GM10847 (cell line): Measurements from ENCODE around the gene RHEB.

ENCODE experiments used
- POLR2A ChIP-seq: IDR thresholded peaks from 2 replicates; pipeline ENCODE4 v1.6.1; 2011; ENCODE audit not compliant: insufficient read length; ENCODE audit errors: extremely low read depth

RHEB gene

DNA sequence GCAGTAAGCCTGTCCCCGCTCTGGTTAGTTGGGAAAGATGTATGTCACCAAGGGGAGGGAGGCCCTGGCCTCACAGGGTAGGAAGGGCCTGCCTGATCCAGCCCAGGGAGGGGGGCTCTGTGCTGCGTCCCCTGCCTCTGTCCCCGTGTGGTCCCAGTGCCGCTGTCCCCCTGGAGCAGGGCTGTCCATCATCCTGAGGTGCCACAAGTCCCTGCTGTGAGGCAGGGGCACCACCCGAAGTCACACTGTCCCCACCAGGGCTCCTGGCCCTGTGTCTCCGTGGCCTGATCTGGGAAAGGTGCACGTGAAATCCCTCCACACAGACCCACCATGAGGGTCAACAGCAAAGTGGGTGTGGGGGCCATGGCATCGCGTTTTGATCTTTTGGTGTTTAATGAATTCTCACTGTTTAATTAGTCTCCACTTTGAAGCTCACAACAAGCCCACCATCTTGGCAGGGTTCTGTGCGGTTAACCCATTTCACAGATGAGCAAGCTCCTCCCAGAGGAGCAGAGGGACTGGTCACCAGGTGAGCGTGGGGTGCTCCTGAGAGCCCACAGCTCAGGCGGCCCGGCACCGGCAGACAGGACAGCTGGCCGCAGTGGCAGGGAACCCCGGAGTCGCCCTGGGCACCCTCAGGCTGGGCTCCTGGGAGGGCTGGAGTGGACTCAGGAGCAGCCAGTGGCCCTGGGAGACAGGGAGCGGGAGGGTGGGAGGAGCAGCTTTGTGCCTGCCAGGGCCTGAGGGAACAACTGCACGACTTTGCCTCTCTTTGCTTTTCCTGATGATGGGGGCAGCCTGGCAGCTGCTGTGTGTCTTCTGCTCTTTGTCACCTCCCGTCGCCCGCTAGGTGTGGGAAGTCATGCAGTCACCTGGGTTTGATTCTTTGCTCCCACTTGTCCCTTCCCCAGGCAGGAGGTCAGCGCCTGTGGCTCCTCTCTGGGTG is 67.8 kb downstream of the RHEB start:
- TF ChIP-seq POLR2A = no peak

DNA sequence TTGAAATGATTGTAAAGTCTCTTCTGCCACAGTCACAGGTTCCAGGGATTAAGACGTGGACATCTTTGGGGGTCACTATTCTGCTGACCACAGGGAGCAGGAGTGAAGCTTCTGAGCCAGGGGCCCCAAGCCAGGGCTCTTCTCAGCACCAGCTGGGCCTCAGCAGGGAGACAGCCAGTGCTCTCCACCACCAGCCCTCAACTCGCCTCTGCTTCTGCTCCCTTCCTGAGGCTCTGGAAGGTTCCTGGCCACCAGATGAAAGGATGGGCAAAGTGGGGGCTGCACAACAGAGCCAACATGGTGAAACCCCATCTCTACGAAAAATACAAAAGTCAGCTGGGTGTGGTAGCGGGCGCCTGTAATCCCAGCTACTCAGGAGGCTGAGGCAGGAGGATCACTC is 68.5 kb downstream of the RHEB start:
- no peak for TF ChIP-seq POLR2A

DNA sequence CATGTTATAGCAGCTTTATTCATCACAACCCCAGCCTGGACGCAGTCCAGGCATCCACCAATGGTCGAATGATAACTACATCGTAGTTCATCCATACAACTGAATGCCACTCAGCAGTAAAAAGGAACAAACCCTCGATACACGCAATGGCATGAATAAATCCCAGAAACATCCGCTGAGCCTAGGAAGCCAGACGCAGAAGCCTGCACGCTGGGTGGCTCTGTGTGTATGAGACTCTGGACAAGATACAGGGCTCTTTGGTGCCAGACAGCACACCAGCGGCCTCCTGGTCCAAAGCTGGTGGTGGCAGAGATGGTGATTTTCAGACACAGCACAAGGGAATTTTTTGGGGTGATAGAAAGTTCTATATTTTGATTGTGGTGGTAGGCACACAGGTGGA is 69.7 kb downstream of the RHEB start:
- TF ChIP-seq POLR2A = no peak

DNA sequence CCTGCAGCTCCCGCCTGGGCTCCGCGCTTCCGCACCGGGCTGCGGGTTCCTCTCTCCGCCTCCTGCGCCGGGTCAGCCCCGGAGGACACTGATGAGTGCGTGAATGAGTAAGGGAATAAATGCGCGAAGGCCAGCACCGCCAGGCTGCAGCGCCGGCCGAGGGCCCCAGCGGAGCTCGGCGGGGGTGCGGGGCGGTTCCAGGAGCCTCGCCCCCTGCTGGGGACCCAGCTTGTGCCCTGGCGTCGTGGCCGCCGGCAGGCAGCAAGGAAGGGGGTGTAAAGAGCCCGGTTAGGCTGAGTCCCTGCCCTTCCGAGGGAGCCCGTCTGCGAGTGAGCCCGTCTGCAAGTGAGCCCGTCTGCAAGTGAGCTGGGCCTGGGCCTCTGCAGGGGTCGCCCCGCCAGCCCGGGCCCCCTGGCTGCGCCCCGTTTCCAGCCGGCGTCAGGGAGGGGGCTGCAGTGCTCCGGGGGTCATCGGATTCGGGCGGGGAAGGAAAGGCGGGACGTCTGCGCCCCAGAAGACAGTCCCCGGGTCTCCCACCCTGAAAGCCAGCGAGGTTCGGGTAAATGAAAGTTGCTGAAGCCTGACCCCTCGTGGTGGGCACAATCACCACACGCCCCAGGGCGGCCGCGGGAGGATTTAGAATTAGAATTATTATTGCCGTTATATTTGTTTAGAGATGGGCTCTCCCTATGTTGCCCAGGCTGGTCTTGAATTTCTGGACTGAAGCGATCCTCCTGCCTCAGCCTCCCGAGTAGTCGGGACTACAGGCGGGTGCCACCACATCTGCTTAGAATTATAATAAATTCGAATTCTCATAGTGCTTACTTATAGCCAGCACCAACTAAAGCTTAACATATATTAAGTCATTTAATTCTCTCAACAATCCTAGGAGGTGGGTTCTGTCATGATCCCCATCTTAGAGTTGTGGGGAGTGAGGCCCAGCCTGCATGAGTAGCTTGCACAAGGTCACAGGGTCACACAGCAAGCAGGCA is 71.1 kb downstream of the RHEB start:
- TF ChIP-seq POLR2A = no peak

DNA sequence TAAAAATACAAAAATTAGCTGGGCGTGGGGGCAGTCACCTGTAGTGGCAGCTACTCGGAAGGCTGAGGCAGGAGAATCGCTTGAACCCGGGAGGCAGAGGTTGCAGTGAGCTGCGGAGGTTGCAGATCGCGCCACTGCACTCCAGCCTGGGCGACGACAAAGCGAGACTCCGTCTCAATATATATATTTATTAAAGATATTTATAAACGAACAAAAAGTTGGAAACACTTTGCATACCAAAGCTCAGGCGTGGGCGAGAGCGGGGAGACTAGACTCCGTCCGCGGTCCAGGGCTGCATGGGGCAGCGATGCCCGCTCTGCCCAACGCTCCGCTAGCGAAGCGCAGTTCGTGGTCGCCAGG is 71.8 kb downstream of the RHEB start:
- TF ChIP-seq POLR2A = no peak

DNA sequence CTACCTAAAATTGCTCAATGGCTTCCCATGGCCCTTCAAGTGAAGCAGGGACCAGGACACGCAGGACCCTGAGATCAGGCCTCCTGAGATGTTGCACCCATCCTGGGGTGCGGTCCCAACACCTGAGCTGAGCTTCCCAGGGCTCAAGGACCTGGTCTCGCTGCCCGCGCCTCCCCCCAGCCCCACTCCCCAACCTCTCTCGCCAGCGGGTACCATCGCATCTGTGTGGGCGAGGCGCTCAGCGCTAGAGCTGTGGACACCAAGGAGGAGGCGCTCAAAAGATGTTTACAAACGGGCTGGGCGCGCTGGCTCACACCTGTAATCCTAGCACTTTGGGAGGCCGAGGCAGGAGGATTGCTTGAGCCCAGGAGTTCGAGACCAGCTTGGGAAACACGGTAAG is 72.4 kb downstream of the RHEB start:
- TF ChIP-seq POLR2A = no peak

DNA sequence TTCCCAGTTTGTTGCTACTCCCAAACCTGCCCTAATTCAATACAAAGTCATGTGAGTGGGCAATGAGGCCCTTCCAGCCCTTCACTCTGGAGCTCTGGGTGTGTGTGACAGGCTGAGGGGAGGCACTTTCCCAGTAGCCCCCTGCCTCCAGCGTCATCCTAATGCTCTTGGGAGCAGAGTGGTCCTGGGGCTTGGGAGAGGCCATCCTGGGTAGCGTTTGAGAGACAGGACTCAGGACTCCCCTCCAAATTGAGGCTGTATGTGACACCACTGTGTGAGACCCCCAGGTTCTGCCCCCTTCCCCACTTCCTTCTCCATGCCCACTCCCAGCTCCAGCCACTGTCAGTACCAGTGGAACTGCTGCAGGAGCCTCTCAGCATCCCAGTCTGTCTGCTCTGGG is 73.3 kb downstream of the RHEB start:
- no peak for TF ChIP-seq POLR2A

DNA sequence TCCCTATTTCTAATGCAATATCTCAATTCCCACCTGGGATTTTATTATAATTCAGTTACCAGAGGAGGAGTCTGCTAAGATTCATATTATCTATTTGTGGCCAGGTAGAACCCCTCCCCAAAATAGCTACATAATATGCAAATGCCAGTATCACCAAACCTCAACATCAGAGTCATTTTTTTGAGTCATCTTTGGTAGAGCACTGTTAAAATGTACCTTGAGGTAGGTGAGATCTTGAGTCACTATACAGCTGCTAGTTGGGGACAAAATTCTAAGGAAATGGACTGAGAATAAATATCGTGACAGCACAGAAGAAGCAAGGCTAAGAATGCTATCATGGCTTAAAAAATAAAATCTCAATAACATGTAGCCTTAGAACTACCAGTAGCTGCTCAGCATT is 75.1 kb downstream of the RHEB start:
- TF ChIP-seq POLR2A = no peak

DNA sequence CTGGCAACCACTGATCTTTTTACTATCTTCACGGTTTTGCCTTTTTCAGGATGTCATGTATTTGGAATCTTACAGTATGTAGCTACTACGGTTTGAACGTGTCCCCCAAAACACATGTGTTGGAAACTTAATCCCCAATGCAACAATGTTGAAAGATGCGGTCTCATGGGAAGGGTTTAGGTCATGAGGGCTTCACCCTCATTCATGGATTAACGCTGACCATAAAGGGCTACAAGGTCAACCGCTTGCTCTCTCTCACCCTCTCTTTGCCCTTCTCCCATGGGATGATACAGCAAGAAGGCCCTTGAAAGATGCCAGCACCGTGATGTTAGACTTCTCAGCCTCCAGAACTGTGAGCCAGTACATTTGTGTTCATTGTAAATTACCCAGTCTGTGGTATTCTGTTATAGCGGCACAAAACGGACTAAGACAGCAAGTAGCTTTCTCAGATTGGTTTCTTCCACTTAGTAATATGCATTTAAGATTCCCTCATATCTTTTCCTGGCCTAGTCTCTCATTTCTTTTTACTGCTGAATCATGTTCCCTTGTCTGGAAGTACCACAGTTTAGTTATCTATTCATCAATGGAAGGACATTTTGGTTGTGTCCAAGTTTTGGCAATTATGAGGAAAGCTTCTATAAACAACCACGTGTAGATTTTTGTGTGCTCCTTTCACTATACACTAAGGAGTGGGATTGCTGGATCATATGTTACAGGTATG is 76.8 kb downstream of the RHEB start:
- no peak for TF ChIP-seq POLR2A

DNA sequence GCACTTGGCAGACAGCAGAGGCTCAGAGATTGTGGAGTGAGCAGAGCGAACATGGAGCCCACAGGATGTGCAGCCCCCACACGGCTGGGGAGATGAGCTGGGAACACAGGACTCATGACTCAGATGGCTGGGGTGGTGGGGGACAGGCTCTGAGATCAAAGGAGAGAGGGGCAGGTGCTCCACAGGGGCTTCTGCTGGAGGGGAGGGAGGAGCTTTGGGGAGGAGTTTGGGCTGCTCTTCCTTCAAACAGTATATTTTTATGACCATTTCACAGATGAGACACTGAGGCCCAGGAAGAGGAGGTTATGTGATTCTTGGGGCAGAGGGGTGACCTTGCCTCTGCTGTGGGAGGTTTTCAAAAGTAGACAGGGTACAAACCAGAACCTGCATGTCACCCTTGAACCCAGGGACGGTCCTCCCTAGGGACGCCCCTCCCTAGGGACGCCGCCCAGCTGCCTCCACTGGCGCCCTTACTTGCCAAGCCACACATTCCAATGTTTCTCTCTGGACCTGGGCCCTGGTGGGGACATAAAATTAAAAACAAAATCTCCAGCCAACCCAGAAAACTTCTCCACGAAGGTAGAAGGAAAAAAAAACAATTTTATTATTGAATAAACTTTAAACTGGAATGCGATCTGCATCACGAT is 78.8 kb downstream of the RHEB start:
- no peak for TF ChIP-seq POLR2A

DNA sequence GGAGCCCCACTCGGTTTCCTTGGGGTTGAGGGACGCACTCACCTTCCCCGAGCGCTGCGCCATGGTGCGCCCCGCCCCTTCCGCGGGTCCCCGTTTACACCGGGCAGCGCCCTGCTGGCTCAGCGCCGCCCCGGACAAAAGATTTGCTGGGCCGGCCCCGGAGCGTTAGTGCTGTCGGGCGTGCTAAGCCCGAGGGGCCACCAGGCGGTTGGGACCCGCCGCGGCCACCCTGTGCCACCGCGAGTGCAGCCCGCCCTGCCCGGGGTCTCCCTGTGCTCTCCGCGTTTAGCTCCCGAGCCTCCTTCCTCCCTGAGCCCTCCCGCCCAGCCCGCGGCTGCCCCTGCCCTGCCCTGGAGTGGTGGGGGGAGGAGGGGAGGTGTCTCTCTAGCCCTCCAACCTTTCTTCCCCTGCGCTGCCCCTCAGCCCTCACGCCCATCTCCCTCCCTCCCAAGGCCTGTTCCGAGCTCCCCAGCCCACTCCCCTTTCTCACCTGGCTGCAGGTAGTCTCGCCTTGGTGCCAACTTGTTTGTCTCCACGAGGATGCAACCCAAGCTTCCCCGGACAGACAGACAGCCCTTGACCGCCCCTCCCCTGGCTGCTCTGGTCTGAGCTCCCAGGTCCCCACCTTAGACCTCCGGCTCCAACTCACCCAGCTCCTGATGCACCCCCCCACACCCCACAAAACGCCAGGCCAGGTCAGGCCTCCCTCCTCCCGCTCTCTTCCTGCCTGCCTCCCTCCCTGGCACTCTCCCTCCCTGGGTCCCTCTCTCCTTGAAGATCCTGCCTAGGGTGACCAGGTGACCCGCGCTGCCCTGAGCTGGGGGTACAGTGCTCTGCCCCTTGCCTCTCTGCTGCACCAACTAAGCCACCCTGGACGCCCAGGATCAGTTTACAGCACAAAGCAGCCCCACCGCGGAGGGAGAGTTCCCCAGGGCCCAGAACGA is 79.6 kb downstream of the RHEB start, which contains the start of gene CRYGN:
Gene CRYGN (minus strand): TSS at position 287 of the 944 bp plus-strand sequence. CDS start 224 bp downstream, at position 63.
- TF ChIP-seq POLR2A = no peak

DNA sequence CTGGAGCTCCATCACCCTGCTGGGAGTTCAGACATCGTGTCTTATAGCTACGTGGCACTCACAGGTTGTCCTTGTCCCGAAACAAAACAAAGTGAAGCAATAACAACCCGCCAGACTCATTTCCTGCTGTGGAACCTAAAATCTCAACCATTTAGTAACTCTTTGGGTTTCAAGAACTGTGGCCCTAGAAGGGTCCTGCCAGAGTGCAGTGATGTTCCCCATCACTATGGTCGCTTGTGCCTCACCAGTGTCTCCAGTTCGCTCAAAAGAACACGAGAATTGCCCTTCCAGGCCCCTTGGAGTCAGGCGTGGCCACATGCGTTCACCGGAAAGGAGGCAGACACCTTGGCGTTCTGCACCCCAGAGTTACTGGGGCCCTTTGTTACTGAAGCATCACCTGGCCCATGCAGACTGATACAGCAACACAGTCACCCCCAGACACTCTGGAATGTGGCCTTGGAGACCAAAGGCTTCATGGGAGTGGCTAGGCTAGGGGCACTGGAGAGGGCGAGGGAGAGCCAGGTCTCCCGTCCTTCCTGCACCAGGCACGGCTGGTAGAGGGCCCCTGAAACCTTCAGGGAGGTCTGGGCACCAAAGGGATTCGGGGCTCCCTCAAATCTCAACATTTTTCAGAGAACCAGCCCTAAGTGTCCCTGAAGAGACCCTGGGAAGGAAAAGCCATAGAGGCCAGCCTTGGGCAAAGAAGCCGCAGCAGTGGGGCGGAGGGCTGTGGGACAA is 80.7 kb downstream of the RHEB start:
- TF ChIP-seq POLR2A = no peak

DNA sequence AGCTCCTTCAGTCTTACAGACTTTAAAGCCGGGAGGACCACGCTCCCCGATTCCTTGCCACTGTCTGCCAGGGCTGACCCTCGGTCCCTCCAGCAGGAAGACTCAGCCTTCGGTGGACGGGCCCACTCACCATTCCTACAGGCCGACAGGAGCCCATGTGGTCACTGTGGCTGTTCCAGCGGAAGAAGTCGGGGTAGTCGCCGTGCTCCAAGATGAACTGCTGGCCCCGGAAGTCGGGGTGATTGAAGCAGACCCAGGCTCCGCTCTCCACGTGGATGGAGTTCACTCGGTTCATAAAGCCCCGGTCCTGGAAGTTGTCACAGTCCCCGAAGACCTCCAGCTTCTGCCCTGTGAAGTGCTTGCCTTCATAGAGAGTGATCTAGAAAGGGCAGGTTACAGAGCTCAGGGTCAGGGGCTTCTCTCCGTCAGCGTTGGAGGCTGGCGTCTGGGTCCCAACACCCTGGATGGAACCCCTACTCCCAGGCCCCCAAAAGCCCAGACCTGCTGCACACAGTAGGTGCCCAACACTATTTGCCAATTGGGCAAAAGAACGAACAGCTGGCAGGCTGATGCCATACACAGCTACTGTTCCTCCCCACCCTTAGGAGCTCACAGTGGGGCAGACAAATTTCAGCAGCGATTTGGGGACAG is 81.7 kb downstream of the RHEB start:
- no peak for TF ChIP-seq POLR2A

DNA sequence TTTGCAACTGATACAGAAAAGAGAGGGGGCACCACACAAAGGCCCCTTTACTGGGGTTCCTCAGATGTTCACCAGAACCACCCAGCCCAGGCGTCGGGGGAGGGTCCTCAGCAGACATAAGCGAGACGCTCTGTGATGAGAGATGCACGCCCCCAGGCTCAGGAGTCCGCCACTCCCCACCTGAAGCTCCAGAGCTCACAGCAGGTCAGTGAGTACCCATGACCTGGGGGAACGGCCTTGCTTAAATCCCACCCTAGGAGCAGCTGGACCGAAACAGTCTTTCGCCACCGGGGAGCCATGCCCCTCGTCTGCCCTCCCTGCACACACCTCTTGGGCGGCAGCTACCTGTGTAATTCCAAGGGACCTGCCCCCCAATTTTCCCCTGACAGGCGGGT is 82.5 kb downstream of the RHEB start:
- TF ChIP-seq POLR2A = no peak
